Activated CD4-positive, CD25-positive, alpha-beta regulatory T cell (primary cell): ENCODE measurements around the gene PACS1.

Experiments
- DNase-seq, 4 experiments: peaks; one replicate each; lab custom pipeline; 2025; lab: John Stamatoyannopoulos, UW

The PACS1 gene

GRCh38 chr11:66288671-66289547, 218.8 kb downstream of the PACS1 start, which contains the start of gene YIF1A:
YIF1A (minus strand) TSS chr11:66289143; CDS start chr11:66288985, 158 bp downstream.
- peak; percentile 92 to 98 (median 96) for DNase-seq

- peak; percentile 60 to 73 (median 66) for DNase-seq
These were observed 219.7 kb downstream of the PACS1 start for GRCh38 chr11:66289548-66290329.

- no peak for DNase-seq
These were observed 220.2 kb downstream of the PACS1 start for GRCh38 chr11:66290330-66290621.

GRCh38 chr11:66291303-66291705, 221.2 kb downstream of the PACS1 start:
- DNase-seq = no peak

GRCh38 chr11:66291706-66292542, 221.9 kb downstream of the PACS1 start, which contains the start of gene TMEM151A:
TMEM151A (plus strand) TSS chr11:66291894; CDS start chr11:66292014, 120 bp downstream.
- no peak for DNase-seq

- no peak for DNase-seq
These were observed 222.7 kb downstream of the PACS1 start for GRCh38 chr11:66292543-66293332.

- no peak for DNase-seq
These were observed 223.3 kb downstream of the PACS1 start for GRCh38 chr11:66293352-66293751.

GRCh38 chr11:66293777-66294625, 223.9 kb downstream of the PACS1 start:
- no peak for DNase-seq
